MG63 (cell line): Measurements from ENCODE around the gene MACO1. TPM values are rescaled to one million over a fixed set of nuclear protein-coding genes. Genes with fewer than 3 reads are reported as not detected.
"Not testable (repeated sequence)": the region's sequence is repeated elsewhere in the genome, so short reads cannot be mapped to it uniquely, and the experiment has no call there.

Experiments used
- DNase-seq: peaks from one replicate; pipeline ENCODE4 v3.0.0-alpha.2; 2020
- H3K27me3 ChIP-seq: fragments of 250-450 bp; sonication (Bioruptor Pico); 2 replicates; pipeline ENCODE4 v1.5.1; 2020; ENCODE audit warnings: mild to moderate bottlenecking, moderate library complexity
- H3K36me3 ChIP-seq: fragments of 250-450 bp; sonication (Bioruptor Pico); 2 replicates; pipeline ENCODE4 v1.5.1; 2020; ENCODE audit warnings: mild to moderate bottlenecking, moderate library complexity
- H3K4me3 ChIP-seq: fragments of 250-450 bp; sonication (Bioruptor Pico); 2 replicates; pipeline ENCODE4 v1.5.1; 2020; ENCODE audit warnings: mild to moderate bottlenecking, moderate library complexity
- H3K9me3 ChIP-seq: fragments of 250-450 bp; sonication (Bioruptor Pico); 2 replicates; pipeline ENCODE4 v1.5.1; 2020; ENCODE audit warnings: mild to moderate bottlenecking, moderate library complexity
- total RNA-seq: library from RNA; depleted of rRNA; stranded (reverse); fragments of >200 nt; shearing (Covaris generic); gene quantifications from 2 replicates; pipeline ENCODE4 v1.2.3, GENCODE V29; 2014; ENCODE audit warnings: low replicate concordance

MACO1 gene
- total RNA-seq, 1 experiment from 2014 or later, result 25.8 TPM

DNA sequence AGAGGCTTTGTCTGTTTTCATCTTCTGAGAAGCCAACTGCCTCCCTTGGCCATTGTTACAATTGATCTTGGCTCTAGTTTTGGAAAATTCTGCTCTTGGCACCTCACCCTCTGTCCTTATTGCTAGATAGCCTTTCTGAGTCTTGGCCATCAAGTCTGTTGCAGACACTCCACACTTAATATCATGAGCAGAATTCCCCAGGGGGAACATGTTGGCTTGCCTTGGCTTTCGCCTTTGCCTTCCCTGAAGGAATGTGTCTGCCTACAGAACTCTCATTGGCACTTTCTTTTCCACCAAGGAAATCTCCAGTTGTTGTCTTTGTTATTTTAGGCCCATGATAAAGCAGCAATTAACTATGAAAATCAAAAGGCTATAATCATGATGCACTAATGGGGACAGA is 70.0 kb downstream of the MACO1 start:
- DNase-seq, result no peak
- Histone ChIP-seq H3K4me3 (no peak overlapping the region), H3K9me3 (no peaks in the 10 kb centered on the region), H3K36me3 (peaks cover 22% of the 10 kb centered on the region), H3K27me3 (no peaks in the 10 kb centered on the region)

DNA sequence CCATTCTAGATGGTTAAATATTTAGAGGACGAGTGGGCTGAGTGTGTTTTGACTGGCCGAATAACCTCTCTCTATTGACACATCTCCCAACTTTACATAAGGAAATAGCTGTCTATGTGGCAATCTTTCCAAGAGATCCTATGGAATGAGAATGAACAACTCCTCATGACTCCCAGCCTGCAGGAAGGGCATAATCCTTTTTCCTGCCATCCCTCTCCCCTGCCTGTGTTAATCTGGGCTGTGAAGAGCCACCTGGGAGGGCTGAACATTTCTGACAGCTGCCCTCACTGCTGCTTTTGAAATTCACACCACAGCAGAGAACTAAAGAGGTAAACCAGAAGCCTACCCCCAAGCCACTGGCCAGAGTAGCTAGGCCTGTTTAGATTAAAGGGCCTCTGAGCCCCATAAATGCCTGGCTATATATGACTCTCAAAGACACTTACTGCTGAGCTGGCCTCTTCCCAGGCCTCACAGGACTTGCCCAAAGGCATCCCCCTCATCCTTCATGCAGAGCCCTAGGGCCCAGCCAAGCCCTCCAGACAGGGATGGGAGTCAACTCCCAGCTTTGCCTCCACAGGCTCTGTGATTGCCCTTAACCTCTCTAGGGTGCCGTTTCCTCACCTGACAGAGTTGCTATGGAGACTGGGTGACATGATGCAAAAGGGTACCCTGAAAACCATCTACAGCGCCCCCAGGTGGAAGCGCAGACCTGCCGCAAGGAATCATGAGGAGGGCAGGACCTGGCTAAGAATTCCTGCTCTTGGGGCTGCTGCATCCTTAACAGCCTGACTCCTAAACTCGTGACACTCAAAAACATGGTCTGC is 70.8 kb downstream of the MACO1 start:
- DNase-seq, result peak; percentile 21
- Histone ChIP-seq H3K9me3 (no peaks in the 10 kb centered on the region), H3K27me3 (no peaks in the 10 kb centered on the region), H3K36me3 (peaks cover 22% of the 10 kb centered on the region), H3K4me3 (no peak overlapping the region)

DNA sequence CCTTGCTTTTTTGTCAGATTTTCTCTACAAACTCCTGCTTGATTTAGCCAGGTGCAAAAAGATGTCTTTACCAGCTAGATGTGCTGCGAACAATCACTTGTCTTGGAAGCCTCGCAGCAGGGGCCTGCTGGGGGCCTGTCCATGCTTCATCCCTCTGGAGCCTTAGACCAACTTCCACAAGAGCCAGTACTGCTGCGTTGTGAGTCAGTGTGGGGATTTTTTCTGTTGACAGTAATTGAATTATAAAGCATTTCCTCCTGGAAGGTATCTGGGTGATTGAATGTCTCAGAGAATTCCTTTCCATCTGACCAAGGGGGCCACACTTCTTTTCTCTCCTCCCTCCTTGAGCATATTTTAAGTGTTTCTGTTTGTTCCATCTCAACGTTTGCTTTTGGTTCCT is 72.3 kb downstream of the MACO1 start:
- no peak overlapping the region for H3K4me3 ChIP-seq
- H3K36me3 ChIP-seq, result peaks cover 22% of the 10 kb centered on the region
- no peaks in the 10 kb centered on the region for H3K9me3 ChIP-seq
- no peaks in the 10 kb centered on the region for H3K27me3 ChIP-seq
- DNase-seq, result peak; percentile 18

DNA sequence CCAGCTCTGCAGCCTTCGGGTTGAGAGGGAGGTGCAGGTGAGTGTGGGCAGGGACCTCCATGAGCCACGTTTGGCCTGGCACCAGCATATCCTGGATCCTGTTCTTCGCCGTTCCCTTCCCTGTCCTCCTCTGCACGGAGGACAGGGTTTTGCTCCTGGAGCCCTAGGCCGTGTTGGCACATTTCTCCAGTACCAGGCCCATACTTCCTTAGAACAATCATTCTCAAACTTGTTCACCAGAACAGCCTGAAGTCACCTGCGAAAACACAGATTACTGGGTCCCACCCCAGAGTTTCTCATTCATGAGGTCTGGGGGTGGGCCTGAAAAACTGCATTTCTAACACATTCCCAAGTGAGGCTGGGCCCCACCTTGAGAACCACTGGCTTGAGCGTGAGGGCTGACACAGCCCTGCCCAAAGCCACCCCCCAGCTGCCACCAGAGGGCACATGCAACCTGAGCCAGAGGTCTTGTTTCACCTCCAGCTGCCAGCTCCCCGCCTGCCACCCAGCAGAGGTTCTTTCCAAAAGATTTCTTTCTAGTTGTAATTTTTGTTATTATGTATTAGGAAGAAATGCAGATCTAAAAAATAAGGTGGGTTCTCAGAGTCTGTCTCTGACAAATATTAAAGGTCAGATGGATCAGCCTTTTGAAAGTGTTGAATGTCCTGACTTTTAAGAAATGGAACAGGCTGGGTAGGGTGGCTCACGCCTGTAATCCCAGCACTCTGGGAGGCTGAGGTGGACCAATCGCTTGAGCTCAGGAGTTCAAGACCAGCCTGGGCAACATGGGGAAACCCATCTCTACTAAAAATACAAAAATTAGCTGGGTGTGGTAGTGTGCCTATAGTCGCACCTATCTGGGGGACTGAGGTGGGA is 73.1 kb downstream of the MACO1 start:
- Histone ChIP-seq H3K9me3 (no peaks in the 10 kb centered on the region), H3K36me3 (peaks cover 21% of the 10 kb centered on the region), H3K4me3 (no peak overlapping the region), H3K27me3 (no peaks in the 10 kb centered on the region)
- peak; percentile 29 for DNase-seq

DNA sequence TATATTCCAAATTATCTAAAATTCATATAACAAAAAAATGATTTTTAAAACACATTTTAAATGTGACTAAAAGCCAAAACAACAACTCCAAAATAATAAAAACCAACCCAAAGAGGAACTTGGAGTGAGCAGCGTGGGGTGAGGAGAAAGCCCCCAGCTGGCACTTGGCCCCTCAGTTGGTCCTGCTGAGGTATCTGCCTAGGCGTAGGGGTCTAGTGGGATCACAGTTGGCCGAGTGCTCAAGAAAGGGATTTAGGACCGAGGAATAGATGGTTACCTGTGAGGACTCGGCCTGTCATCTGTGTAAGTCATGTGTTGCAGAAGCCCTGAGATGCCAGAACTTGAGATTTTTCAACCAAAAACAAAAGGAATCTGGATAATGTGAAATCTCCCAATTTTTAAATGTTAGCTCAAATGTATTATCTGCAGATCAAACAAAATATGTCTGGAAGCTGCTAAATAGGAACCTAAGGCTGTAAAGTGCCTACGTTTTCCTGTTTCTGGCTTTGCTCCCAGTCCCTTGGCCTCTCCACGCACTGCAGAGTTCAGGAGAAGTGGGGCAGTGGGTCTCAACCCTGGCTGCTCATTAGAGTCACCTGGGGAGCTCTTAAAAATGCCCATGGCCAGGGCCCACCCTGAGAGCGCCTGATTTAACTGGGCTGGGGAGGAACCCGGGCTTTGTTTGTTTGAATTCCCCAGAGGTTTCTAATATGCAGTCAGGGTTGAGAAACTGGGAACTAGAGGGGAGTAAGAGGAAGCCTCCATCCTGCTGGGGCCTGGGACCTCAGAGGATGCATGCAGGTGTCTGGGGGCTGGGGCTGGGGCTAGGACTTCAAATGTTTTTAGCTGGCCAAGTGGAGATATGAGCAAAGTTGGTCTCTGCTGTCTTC is 74.3 kb downstream of the MACO1 start:
- no peaks in the 10 kb centered on the region for H3K27me3 ChIP-seq
- DNase-seq, result no peak
- H3K9me3 ChIP-seq, result no peaks in the 10 kb centered on the region
- peaks cover 17% of the 10 kb centered on the region for H3K36me3 ChIP-seq
- H3K4me3 ChIP-seq, result no peak overlapping the region

DNA sequence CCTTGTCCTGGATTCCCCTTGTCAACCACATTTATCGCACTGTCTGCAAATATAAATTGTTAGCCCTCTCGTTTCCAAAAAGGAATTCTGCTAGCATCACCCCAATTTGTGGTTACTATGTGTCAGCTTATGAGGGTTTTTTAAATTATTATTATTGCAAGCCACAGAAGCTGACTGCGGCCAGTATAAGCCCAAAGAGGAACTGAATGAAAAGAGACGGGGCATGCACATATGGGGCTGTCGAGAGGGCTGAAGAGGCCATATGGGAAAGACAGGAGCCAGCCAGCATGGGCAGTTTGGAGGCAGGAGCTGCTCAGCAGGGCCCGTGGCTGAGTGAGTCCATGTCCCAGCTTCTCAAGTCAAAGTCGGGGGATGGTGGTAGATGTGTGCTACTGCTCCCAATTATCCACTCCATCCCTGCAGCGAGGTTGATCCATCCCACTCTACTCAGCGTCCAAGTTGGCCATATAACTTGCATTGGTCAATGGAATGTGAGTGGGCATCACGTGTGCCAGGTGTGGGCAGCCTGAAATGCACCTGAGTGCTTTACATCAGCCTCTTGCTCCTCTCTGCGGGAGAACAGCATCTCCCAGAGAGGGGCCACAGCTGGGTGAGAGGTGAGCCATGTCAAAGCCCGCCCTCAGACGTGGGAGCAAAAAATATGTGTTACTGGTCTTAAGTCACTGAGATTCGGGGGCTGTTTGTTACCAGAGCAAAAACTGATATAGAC is 75.1 kb downstream of the MACO1 start:
- H3K4me3 ChIP-seq, result no peak overlapping the region
- H3K27me3 ChIP-seq, result no peaks in the 10 kb centered on the region
- no peak for DNase-seq
- no peaks in the 10 kb centered on the region for H3K9me3 ChIP-seq
- H3K36me3 ChIP-seq, result peaks cover 9% of the 10 kb centered on the region

DNA sequence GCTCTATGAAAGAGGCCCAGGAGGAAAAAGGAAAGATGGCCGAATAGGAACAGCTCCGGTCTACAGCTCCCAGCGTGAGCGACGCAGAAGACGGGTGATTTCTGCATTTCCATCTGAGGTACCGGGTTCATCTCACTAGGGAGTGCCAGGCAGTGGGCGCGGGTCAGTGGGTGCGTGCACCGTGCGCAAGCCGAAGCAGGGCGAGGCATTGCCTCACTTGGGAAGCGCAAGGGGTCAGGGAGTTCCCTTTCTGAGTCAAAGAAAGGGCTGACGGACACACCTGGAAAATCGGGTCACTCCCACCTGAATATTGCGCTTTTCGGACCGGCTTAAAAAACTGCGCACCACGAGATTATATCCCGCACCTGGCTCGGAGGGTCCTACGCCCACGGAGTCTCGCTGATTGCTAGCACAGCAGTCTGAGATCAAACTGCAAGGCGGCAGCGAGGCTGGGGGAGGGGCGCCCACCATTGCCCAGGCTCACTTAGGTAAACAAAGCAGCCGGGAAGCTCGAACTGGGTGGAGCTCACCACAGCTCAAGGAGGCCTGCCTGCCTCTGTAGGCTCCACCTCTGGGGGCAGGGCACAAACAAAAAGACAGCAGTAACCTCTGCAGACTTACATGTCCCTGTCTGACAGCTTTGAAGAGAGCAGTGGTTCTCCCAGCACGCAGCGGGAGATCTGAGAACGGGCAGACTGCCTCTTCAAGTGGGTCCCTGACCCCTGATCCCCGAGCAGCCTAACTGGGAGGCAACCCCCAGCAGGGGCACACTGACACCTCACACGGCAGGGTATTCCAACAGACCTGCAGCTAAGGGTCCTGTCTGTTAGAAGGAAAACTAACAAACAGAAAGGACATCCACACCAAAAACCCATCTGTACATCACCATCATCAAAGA is 76.1 kb downstream of the MACO1 start:
- H3K27me3 ChIP-seq, H3K4me3 ChIP-seq, DNase-seq, H3K9me3 ChIP-seq, H3K36me3 ChIP-seq: not testable (repeated sequence)

DNA sequence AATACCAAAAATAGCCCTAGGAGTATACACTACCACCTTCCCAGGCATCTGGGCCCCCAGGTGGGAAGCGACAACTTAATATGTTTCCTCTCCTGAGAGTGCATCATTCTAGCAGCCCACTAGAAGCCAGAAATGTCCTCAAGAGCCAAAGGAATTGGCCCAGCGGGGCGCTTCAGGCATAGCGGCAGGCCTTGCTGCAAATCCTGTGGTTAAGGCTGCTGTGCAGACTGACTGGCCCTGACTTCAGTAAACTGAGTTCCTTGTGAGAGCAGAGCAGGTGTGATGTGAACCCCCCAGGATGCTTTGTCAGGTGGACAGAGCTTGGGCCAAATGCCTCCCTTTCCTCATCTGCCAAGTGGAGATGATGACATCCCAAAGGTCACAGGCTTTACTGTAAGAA is 83.0 kb downstream of the MACO1 start:
- H3K9me3 ChIP-seq, result no peaks in the 10 kb centered on the region
- no peaks in the 10 kb centered on the region for H3K36me3 ChIP-seq
- H3K27me3 ChIP-seq, result no peaks in the 10 kb centered on the region
- no peak for DNase-seq
- no peak overlapping the region for H3K4me3 ChIP-seq

DNA sequence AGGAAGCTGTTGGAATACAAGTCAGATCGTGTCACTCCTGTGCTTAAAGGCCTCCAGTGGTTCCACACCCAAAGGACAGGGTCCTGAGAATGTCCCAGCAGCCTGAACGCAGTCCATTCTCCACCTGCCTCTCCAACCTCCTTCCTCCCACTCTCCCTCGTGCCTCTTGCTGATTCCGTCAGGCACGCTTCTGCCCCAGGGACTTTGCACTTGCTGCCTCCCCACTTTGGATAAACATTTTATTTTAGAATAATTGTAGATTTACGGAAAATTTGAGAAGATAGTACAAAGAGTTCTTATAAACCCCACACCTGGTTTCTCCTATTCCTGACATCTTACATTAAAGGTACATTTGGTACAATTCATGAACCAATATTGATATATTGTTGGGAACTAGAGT is 84.3 kb downstream of the MACO1 start:
- no peaks in the 10 kb centered on the region for H3K36me3 ChIP-seq
- no peak overlapping the region for H3K4me3 ChIP-seq
- no peak for DNase-seq
- H3K9me3 ChIP-seq, result no peaks in the 10 kb centered on the region
- H3K27me3 ChIP-seq, result no peaks in the 10 kb centered on the region

DNA sequence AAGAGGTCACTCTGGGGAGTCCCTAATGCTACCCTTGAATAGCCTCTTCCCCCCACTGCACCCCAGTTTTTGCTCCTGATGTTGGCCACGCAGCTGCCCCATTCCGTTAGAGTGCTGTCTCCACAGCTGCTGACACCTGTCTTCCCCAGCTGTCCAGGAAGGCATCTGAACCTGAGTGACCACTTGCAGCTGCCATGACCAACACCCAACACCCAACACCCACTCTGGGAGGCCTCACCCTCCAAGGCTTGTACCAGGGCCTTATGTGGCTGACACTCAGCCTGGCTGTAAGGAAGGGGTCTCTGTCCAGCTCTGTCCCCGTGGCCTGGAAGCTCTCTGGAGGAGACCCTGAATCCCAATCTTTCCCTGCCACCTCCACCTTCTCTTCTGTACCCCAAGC is 86.0 kb downstream of the MACO1 start:
- no peak for DNase-seq
- H3K4me3 ChIP-seq, result no peak overlapping the region
- H3K9me3 ChIP-seq, result no peaks in the 10 kb centered on the region
- H3K36me3 ChIP-seq, result no peaks in the 10 kb centered on the region
- H3K27me3 ChIP-seq, result no peaks in the 10 kb centered on the region

DNA sequence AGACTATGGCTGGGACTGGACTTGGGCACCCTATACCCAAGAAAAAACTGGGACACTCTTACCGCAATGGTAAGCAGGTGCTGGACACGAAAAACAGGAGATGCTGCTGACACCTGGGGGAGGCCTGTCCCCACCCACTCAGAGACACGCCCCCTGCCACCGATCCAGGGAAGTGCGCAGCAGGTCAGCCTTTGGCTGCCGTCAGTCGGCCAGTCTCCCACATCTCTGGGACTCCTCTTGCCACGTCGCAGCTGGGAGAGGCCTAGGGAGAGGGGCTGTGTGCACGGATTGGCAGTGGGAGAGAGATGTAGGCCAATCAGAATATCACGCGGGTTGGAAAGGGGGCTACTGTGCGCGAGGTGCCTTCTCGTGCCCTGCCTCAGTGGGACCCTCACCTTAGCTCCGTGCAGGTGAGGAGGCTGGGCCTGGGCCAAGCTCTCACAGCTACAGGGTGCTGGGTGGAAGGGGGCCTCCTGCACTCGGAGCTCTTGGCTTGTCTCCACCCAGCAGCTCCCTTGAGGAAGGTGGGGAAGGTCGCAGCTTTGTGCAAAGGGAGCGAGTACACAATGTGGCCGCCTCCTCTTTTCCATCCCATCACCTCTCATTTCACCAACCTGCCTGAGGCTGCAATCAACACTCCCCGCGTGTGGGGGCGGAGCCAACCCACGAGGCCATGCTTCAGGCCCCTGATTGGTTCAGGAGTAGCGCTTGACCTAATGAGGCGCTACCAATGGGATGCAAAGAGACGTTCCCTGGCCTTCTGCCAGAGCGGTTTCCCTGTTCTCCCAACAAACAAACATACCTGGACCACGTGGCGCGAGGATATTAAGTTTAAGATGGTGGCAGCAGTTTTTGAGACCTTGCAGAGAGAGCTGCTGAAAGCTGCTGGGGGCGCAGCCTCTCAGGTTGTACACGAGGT is 87.0 kb downstream of the MACO1 start:
- DNase-seq, result no peak
- Histone ChIP-seq H3K4me3 (no peak overlapping the region), H3K9me3 (no peaks in the 10 kb centered on the region), H3K36me3 (no peaks in the 10 kb centered on the region), H3K27me3 (no peaks in the 10 kb centered on the region)

DNA sequence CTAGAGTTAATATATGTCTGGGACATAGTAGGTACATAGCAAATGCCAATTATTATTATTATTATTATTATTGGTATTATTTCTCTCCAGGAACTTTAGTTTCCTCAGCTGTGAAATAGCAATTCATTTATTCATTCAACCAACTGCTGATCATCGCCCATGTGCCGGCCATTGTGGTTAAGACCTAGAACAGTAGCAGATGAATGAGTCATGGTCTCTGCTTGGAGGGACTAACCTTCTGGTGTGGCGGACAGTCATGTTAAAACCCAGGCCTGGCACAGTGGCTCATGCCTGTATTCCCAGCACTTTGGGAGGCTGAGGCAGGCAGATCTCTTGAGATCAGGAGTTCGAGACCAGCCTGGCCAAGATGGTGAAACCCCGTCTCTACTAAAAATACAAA is 88.9 kb downstream of the MACO1 start:
- Histone ChIP-seq H3K9me3 (no peaks in the 10 kb centered on the region), H3K27me3 (no peaks in the 10 kb centered on the region), H3K36me3 (no peaks in the 10 kb centered on the region), H3K4me3 (no peak overlapping the region)
- DNase-seq, result peak; percentile 27

DNA sequence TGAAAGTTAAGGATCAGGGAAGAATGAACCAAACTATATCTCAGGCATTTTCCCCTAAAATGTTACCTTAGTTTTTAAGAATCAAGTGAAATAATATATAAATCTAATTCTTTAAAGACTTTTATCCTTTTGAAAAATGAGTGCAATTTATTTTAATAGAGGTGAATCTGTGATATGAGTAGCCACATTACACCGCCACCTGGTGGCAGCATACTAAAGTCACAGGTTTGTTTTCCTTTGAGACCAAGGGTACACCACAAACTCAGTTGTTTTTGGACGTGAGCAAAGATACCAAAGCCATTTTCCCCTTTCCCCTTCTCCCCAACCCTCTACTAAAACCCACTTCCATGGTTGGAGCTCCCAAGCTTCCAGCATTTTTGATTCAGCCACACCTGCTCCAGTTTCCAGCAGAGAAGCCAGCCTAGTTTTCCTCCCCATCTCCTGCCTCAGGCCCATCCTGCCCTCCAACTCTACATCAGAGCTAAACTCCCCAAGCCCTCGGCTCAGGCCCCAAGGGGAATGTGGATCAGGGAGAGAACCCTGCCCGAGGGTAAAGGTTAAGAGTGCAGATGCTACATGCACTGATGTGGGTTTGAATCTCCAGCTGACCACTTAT is 89.9 kb downstream of the MACO1 start:
- H3K4me3 ChIP-seq, result no peak overlapping the region
- no peaks in the 10 kb centered on the region for H3K36me3 ChIP-seq
- H3K9me3 ChIP-seq, result no peaks in the 10 kb centered on the region
- no peaks in the 10 kb centered on the region for H3K27me3 ChIP-seq
- peak; percentile 34 for DNase-seq

DNA sequence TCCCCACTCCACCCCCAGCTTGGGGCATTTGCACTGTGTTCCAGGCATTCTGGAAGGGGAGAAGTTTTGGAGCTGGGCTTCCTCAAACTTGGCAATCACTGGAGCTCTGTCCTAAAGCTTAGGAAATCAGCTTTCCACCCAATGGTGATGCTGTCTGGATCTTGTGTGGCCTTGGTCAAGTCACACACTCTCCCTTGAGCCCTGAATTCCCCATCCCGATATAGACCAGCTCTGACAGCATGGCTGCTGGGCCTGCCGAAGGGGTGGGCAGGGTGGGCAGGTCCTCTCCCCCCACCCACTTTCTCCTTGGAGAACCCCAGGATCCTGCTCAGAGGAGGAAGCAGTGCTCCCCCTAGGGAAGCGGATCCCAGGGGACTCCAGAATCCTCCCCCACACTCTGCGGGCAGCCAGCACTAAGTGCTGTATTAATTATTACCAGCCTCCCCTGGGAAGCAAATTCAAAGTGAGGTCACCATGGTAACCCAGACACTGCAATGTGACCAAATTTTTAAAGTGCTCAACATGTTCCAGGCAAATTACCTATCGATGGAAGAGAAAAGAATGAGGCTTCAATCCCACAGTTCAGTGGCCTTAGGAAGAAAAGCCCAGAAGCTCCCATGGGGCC is 91.4 kb downstream of the MACO1 start:
- DNase-seq, result no peak
- no peaks in the 10 kb centered on the region for H3K36me3 ChIP-seq
- H3K9me3 ChIP-seq, result no peaks in the 10 kb centered on the region

More for the DNA sequence above, 91.4 kb downstream of the MACO1 start:
- no peak overlapping the region for H3K4me3 ChIP-seq
- no peaks in the 10 kb centered on the region for H3K27me3 ChIP-seq
